ENCODE results near the gene SYNM. TPM values are rescaled to one million over a fixed set of nuclear protein-coding genes. Genes with fewer than 3 reads are reported as not detected.

Gene SYNM
- polyA plus RNA-seq, 10 donors: 24.1 to 83.1 (median 64.2) TPM

GRCh38 chr15:99140590-99140989, 35.7 kb downstream of the SYNM start:
- no peak for DNase-seq

DNA sequence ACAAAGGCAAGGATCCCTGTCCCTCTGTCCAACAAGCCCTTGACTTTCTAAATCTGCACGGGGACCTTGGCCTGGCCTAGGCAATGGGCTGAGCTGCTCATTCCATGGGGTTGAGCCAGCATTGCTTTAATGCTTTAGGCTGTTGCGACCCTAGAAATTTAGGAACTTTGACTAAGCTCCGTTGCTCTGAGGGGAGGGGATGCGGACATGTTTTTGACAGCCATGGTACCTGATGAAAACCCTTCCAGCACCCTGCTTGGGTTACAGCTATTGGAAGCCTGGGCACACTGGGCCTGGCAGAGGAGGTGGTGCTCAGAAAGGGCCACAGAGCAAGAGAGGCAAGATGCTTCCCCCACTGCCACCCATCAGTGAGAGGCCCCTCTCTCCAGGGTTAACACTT, 37.1 kb downstream of the SYNM start:
- DNase-seq: no peak

GRCh38 chr15:99142562-99142961, 37.7 kb downstream of the SYNM start:
- DNase-seq: no peak

DNA sequence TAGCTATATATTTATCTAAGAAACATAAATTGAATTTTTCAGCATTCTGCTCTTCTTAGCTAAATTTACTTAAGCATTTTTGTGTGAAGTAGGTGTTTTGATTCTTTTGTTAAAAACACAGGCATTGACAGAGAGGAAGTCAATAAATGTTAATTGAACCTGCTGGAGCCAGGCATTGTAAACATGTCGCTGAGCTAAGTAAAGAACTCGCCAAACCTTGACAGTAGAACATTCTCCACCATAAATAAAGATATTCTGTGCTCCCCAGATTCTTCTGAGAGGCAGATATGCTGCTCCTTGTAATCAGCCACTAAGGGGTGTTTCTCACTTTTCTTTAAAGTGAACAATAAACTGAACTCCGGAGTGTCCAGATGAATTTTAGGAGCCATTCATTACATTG, 38.4 kb downstream of the SYNM start:
- no peak for DNase-seq

DNA sequence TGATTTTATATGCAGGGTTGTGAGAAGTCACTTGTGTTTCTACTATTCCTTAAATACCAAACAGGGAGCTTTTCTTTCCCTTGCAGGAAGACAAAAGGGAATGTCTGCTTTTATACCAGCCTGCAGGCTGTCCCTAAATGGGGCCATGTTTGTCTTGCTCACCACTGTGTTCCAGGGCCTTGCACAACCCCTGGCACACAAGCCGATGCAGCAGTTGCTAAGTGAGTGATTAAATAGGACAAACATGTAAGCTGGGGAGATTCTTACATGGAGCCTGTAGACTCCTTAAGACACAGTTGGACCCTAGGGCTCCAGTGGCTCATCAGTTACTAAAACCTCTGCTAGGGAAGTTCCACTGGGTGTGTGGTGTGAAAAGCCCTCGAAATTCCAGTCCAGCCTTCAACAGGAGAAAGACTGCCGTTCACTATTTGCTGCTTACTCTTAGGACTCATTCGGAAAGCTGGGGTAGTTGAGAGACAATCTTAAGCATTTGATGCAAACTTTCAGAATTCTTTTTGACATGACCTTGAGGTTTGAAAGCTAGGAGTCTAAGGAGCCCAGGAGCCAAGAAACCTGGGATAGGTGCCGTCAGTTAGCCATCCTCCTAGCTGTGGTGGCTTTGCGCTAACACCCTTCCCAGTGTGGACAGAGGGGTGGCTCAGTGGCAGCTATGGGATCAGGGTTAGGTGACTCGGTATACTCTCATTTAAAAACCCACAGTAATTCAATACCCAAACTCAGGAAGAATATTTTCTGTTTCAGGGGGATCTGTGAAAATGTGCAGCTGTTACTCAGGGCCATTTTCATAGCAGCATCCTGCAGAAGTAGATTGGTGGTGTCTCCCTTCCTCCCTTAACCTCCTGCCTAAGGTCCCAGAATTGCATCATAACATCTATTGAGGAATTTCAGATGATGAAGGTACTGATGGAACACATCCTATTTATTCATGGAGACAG, 39.1 kb downstream of the SYNM start:
- DNase-seq: no peak

- no peak for DNase-seq
These were observed 40.1 kb downstream of the SYNM start for GRCh38 chr15:99145005-99145404.

DNA sequence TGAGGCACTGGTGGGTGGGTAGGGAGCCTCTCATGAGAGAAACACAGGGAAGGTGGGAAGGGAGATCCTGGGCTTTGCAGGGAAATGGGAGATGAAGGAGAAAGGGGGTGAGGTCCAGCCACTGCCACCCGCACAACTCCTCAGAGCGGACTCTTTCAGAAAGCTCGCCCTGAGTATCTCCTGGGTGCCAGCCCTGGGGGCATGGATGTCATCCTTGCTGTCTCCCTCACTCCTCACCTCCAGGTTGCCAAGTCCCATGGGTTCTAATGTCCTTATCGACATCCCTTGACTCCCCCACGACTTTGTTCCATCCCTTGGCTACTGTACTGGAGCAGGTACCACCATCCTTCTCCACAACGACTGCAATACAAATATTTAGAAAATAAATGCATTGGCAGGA, 40.9 kb downstream of the SYNM start:
- no peak for DNase-seq

GRCh38 chr15:99146661-99147060, 41.8 kb downstream of the SYNM start:
- no peak for DNase-seq

DNA sequence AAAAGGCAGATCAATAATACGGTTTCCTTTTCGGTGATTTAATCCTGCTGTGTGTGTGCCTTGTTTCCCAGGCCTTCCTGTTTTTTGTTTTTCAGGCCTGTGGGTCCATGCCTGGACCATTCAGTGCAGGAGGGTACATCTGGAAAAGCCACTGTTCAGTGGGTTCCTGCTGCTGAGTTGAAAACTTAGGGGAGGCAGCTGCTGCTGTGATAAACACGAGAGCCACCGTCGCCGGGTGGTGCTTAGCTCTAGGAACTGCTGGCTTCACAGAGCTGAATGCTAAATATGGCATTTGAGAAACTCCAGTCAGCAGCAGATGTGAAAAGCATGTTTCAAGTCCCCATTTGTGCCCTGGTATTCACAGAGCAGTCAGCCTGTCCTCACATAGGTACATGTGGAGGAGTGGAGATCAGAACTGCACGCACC, 44.0 kb downstream of the SYNM start:
- DNase-seq: peak in 1 of 3 donors; percentile 24

DNA sequence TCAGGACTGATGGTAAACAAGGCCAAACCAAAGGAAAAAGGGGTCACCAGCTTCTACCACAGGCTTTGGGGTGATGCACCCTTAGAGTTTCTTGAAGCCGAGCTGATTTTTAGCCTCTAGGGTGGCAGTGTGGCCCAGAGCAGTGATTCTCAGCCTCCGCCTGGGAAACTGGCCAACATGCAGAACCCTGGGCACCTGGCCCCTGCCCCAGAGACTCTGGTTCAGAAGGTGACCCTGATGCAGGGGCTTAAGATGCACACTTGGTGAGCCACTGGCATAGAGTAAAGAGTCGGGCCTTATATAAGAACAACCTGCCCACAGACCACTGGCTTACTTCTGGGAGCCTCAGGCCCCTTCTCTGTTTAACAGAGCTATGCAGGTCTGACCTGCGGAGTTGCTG, 44.5 kb downstream of the SYNM start:
- DNase-seq: no peak

DNA sequence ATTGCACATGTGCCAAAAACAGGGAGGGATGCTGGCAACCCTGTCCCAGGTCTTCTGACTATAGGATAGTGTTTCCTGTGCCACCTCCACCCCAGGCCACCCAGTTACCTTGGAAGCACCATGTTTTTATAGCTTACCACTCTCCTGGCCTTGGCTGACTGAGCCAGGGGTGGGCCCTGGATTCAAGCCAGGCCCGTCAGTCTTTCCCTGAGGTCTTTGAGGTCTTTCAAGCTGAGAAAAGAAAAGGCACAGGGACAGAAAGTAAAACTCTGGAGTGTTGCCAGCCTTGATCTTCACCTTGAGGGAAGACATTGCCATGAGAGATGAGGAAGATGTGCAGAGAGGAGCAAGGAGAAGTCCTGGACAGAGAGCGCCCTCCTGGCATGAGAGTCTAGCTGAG, 46.3 kb downstream of the SYNM start:
- no peak for DNase-seq

- DNase-seq: no peak
These were observed 48.2 kb downstream of the SYNM start for GRCh38 chr15:99153026-99153535.

GRCh38 chr15:99154271-99154670, 49.4 kb downstream of the SYNM start:
- no peak for DNase-seq

GRCh38 chr15:99155961-99156443, 51.1 kb downstream of the SYNM start:
- DNase-seq: no peak

DNA sequence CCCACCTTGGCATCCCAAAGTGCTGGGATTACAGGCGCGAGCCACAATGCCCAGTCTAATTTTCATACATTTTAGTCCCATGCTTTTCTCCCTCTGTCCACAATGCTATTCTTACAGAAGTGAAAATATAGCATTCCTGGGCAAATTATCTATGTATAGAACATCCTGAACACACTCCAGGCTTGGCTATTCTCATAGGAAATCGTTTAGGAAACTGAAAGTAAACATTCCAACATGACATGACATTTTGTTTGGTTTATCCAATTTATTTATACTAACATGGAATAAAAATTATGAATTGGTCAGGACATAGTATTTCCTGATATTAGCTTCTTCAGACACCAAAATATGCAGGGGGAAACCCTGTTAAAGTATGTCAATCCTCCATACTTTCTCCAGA, 52.6 kb downstream of the SYNM start:
- DNase-seq: no peak

- no peak for DNase-seq
These were observed 53.9 kb downstream of the SYNM start for GRCh38 chr15:99158626-99159412.

GRCh38 chr15:99163271-99164062, 58.6 kb downstream of the SYNM start:
- no peak for DNase-seq

- DNase-seq: no peak
These were observed 59.2 kb downstream of the SYNM start for GRCh38 chr15:99164119-99164518.

DNA sequence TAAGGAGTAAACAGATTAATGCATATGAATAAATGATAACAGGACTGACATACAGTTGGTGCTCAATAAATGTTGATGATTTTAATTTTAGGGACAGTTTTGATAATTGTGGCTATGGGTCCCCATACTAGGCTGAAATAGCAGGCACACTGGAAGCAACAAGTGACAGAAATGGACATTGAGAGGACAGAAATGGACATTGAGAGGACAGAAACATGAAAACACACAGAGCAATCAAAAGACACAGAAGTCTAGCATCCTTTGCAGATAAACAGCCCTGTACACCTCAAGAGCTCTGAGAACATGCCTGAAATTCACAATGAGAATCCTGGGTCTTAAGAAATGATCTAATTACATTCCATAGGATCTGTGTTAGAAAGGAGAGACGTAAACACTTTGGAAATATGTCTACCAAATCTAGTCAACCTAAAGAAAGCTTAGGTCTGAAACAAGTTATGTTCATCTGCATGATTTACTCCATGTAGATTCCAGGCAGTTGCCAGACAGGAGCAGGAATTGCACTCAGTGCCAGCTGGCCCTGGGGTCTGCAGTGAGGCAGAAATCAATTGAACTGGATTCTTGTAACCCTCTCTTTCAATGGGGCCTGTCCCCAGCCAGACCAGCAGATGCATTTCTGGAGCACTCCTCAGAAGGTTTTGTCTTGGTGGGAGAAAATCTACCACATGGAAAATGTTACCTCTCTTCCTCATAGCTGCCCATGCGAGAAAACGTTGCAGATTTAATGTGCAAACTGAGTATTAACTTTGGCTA, 60.3 kb downstream of the SYNM start:
- no peak for DNase-seq

DNA sequence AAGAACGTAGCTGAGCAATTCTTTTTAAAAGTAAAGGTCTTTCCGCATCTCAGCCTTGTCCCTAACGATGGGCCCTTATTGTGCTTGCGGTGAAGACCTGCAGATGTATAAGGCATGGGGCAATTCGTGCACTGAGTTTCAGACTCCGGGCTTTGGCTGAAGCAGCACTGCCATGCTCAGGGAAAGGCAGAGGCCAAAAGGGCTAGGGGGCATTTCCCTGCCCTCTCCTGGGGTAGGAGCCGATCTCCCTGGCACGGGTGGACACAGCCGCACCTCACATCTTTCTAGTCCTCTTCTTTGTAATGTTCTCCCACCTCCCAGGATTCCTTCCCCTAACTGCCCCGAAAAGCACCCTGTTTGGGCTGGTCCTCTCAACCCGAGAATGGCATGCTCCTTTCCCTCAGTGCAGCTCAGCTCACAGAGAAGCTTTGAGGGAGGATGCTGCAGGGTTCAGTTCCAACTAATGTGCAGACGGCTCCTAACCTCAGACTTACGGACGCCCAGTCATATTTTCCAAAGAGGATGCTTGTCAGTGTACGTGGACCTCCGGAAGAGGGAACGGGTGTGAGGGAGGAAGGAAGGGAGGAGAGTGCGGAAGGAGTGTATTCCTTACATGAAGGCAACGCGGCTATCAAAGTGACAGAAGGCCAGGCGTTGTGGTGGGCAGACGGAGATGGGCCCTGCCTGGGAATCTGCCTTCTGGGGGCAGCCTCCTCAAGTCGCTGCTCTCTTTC, 61.2 kb downstream of the SYNM start:
- no peak for DNase-seq
